CD4-positive, alpha-beta T cell treated with Interleukin-17A for 1 hour (primary cell): ENCODE measurements around the gene NECTIN1.
"Not testable (repeated sequence)": the region's sequence is repeated elsewhere in the genome, so short reads cannot be mapped to it uniquely, and the experiment has no call there.

ENCODE experiments used
- DNase-seq: peaks from one replicate; pipeline ENCODE4 v3.0.0-alpha.2; 2020

NECTIN1 gene

GRCh38 chr11:119614222-119615002 lies 114.6 kb downstream of the NECTIN1 start:
- no peak for DNase-seq

- DNase-seq: no peak
Observed at GRCh38 chr11:119612814-119613213, 116.2 kb downstream of the NECTIN1 start.

- no peak for DNase-seq
Observed at GRCh38 chr11:119610836-119611426, 118.1 kb downstream of the NECTIN1 start.

GRCh38 chr11:119608781-119609180 lies 120.2 kb downstream of the NECTIN1 start:
- no peak for DNase-seq

GRCh38 chr11:119608201-119608600 lies 120.8 kb downstream of the NECTIN1 start:
- no peak for DNase-seq

- no peak for DNase-seq
Observed at GRCh38 chr11:119607726-119608125, 121.3 kb downstream of the NECTIN1 start.

- no peak for DNase-seq
Observed at GRCh38 chr11:119605137-119605665, 123.8 kb downstream of the NECTIN1 start.

- no peak for DNase-seq
Observed at GRCh38 chr11:119602745-119603373, 126.1 kb downstream of the NECTIN1 start.

- DNase-seq: no peak
Observed at GRCh38 chr11:119599864-119600541, 129.0 kb downstream of the NECTIN1 start.

- not testable (repeated sequence) for DNase-seq
Observed at GRCh38 chr11:119595941-119596340, 133.1 kb downstream of the NECTIN1 start.

- DNase-seq: no peak
Observed at GRCh38 chr11:119594639-119595249, 134.3 kb downstream of the NECTIN1 start.

- no peak for DNase-seq
Observed at GRCh38 chr11:119593346-119593745, 135.7 kb downstream of the NECTIN1 start.

- no peak for DNase-seq
Observed at GRCh38 chr11:119592642-119593041, 136.4 kb downstream of the NECTIN1 start.

GRCh38 chr11:119591836-119592310 lies 137.1 kb downstream of the NECTIN1 start:
- DNase-seq: no peak

GRCh38 chr11:119590651-119591351 lies 138.2 kb downstream of the NECTIN1 start:
- DNase-seq: no peak

- DNase-seq: no peak
Observed at GRCh38 chr11:119589001-119589400, 140.0 kb downstream of the NECTIN1 start.
